GM12875 (cell line): Measurements from ENCODE around the gene SLC35E2B.

Source experiments
- H3K4me3 ChIP-seq: one replicate; pipeline ENCODE4 v1.5.1; 2011; ENCODE audit warnings: low read depth, low read length, control low read depth
- CTCF ChIP-seq: IDR thresholded peaks from 2 replicates; pipeline ENCODE4 v1.5.1; 2011; ENCODE audit warnings: low read depth, mild to moderate bottlenecking, control low read depth, inconsistent platforms, low read length, moderate library complexity, borderline replicate concordance; ENCODE audit not compliant: insufficient read depth

Gene SLC35E2B

GRCh38 chr1:1616045-1616790 lies 76.4 kb downstream of the SLC35E2B start:
- no peak for TF ChIP-seq CTCF
- H3K4me3 ChIP-seq: peak overlapping the region; percentile 89

- H3K4me3 ChIP-seq: peak within 1 kb of the TSS; percentile 89
- 0 out of 2 replicates have a peak, but pooled peaks have one; percentile 6 for TF ChIP-seq CTCF
These were observed 77.1 kb downstream of the SLC35E2B start, which contains the start of gene MIB2 for GRCh38 chr1:1615256-1616044. Gene MIB2, plus strand, starts transcription at chr1:1615500. Its CDS starts 7,953 bp downstream, at chr1:1623453.

GRCh38 chr1:1614954-1615255 lies 77.7 kb downstream of the SLC35E2B start:
- peak overlapping the region; percentile 89 for H3K4me3 ChIP-seq
- no peak for TF ChIP-seq CTCF

- H3K4me3 ChIP-seq: peak overlapping the region; percentile 89
- TF ChIP-seq CTCF: no peak
These were observed 78.2 kb downstream of the SLC35E2B start for GRCh38 chr1:1614204-1614953.

- H3K4me3 ChIP-seq: no peak overlapping the region
These were observed 79.0 kb downstream of the SLC35E2B start for GRCh38 chr1:1613509-1614082.

GRCh38 chr1:1612104-1612400 lies 80.5 kb downstream of the SLC35E2B start:
- no peak for TF ChIP-seq CTCF
- no peak overlapping the region for H3K4me3 ChIP-seq

More at GRCh38 chr1:1613509-1614082, 79.0 kb downstream of the SLC35E2B start:
- TF ChIP-seq CTCF: no peak
